OCI-LY1 (cell line): Measurements from ENCODE around the gene GPR107.

Experiments
- EZH2 ChIP-seq: fragments of 200-600 bp; sonication (generic), shearing (Covaris generic); IDR thresholded peaks from 2 replicates; pipeline ENCODE4 v1.8.0; 2017; ENCODE audit warnings: borderline replicate concordance, mixed run types, mild to moderate bottlenecking, antibody characterized with exemption, low read length, moderate library complexity, mixed read lengths
- TF ChIP-seq, protein P1 (sequence below): fragments of 200-600 bp; sonication (generic), shearing (Covaris generic); IDR thresholded peaks from 2 replicates; pipeline ENCODE4 v1.5.1; 2017; ENCODE audit warnings: mild to moderate bottlenecking, antibody characterized with exemption, low read length, moderate library complexity, mixed read lengths

DNA sequence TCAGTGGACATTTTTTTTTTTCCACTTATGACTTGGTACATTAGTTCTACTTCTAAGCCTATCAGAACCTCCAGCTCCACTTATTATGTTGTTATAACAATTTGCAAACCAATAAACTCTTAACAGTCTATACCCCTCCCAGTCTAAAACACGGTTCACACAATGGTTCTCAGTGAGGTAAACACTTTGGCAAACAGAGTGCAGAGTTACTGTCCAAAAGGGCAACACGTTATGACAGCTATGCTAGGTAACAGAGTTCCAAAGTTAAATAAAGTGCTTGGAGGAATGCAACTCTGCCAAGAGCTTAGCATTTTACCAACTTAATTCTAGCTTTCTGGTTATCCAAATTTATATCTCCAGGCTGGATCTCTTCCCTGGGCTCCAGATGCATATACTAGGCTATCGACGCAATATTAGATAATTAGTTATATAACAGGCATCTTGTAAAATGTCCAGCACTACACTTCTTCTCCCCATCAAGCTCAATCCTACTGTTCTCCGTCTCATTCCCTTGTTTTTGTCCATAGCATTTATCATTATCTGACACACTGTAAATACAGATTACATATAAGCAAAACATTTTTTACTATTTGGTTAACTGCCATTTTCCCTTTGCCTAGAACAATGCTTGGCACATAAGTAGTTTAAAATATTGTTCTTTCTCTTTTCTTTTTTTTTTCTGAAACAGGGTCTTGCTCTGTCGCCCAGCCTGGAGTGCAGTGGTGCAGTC lies 25.0 kb upstream of the GPR107 start:
- TF ChIP-seq, protein P1, sequence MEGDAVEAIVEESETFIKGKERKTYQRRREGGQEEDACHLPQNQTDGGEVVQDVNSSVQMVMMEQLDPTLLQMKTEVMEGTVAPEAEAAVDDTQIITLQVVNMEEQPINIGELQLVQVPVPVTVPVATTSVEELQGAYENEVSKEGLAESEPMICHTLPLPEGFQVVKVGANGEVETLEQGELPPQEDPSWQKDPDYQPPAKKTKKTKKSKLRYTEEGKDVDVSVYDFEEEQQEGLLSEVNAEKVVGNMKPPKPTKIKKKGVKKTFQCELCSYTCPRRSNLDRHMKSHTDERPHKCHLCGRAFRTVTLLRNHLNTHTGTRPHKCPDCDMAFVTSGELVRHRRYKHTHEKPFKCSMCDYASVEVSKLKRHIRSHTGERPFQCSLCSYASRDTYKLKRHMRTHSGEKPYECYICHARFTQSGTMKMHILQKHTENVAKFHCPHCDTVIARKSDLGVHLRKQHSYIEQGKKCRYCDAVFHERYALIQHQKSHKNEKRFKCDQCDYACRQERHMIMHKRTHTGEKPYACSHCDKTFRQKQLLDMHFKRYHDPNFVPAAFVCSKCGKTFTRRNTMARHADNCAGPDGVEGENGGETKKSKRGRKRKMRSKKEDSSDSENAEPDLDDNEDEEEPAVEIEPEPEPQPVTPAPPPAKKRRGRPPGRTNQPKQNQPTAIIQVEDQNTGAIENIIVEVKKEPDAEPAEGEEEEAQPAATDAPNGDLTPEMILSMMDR: no peak
- no peak for TF ChIP-seq EZH2
